Measurements from ENCODE around the gene CCDC92. TPM values are rescaled to one million over a fixed set of nuclear protein-coding genes. Genes with fewer than 3 reads are reported as not detected.

The CCDC92 gene
- polyA plus RNA-seq, 1 donor from 2014 or later = 11.3 TPM

DNA sequence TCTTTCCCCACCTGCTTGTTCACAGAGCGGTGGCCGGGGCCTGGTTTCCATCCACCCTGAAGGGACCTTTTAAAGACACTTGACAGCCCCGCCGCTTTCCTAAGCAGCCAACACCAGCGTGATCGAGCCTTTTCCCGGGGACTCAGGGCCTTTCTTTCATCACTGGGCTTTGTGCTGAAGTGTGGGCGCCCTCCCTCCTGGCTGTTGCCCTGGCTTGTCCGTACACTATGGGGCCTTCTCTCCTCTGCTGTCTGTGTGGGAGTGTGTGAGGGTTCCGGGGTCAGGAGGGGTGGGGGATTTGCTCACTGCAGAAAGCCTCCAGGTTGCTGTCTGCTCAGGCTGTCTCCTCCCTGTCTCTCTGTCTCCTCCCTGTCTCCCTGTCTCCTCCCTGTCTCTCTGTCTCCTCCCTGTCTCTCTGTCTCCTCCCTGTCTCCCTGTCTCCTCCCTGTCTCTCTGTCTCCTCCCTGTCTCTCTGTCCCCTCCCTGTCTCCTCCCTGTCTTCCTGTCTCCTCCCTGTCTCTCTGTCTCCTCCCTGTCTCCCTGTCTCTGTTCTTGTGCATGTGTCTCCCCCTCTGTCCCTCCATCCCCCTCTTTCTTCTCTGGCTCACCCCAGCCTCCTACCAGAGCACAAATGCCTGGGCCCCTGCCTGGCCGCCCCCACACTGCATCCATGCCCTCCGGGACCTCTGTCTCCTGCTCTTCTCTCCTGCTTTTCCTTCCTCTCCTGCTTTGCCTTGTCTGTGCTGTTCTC lies 64.7 kb downstream of the CCDC92 start:
- no peak overlapping the region for H3K27ac ChIP-seq (ENCODE audit: low read length)
- H2AFZ ChIP-seq (ENCODE audit: low read depth, low read length) = no peak overlapping the region
- no peak overlapping the region for H3K4me2 ChIP-seq (ENCODE audit: low read length)
- H3K27me3 ChIP-seq (ENCODE audit: insufficient read depth, low read depth, low read length) = no peaks in the 10 kb centered on the region
- H3K79me2 ChIP-seq (replicated peaks; ENCODE audit: insufficient read depth, low read length) = no peaks in the 10 kb centered on the region
- H3K9me2 ChIP-seq (ENCODE audit: insufficient read depth, low read length) = no peaks in the 10 kb centered on the region
- H4K20me1 ChIP-seq (ENCODE audit: insufficient read depth) = no peaks in the 10 kb centered on the region
- no peaks in the 10 kb centered on the region for H3F3A ChIP-seq (ENCODE audit: insufficient read depth, low read length, poor library complexity, severe bottlenecking)
- no peak overlapping the region for H3K9ac ChIP-seq (ENCODE audit: low read length)
- H3K9me3 ChIP-seq (ENCODE audit: low read length) = no peaks in the 10 kb centered on the region
- no peak overlapping the region for H3K4me3 ChIP-seq (ENCODE audit: low read length)
- TF ChIP-seq SMC3 (conservative IDR thresholded peaks at IDR 0.05; ENCODE audit: poor library complexity) = no peak
- no peak for TF ChIP-seq POLR2AphosphoS5 (IDR thresholded peaks at IDR 0.05)
- TF ChIP-seq TAF1 (IDR thresholded peaks at IDR 0.05; ENCODE audit: low read depth) = no peak
- no peak for TF ChIP-seq EZH2 (IDR thresholded peaks at IDR 0.05; ENCODE audit: borderline replicate concordance, insufficient read depth, low read length, poor library complexity, severe bottlenecking)
- TF ChIP-seq, protein P1, sequence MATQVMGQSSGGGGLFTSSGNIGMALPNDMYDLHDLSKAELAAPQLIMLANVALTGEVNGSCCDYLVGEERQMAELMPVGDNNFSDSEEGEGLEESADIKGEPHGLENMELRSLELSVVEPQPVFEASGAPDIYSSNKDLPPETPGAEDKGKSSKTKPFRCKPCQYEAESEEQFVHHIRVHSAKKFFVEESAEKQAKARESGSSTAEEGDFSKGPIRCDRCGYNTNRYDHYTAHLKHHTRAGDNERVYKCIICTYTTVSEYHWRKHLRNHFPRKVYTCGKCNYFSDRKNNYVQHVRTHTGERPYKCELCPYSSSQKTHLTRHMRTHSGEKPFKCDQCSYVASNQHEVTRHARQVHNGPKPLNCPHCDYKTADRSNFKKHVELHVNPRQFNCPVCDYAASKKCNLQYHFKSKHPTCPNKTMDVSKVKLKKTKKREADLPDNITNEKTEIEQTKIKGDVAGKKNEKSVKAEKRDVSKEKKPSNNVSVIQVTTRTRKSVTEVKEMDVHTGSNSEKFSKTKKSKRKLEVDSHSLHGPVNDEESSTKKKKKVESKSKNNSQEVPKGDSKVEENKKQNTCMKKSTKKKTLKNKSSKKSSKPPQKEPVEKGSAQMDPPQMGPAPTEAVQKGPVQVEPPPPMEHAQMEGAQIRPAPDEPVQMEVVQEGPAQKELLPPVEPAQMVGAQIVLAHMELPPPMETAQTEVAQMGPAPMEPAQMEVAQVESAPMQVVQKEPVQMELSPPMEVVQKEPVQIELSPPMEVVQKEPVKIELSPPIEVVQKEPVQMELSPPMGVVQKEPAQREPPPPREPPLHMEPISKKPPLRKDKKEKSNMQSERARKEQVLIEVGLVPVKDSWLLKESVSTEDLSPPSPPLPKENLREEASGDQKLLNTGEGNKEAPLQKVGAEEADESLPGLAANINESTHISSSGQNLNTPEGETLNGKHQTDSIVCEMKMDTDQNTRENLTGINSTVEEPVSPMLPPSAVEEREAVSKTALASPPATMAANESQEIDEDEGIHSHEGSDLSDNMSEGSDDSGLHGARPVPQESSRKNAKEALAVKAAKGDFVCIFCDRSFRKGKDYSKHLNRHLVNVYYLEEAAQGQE (IDR thresholded peaks at IDR 0.05; ENCODE audit: borderline replicate concordance) = no peak
- TF ChIP-seq CTCF (IDR thresholded peaks at IDR 0.05; ENCODE audit: poor library complexity, severe bottlenecking) = no peak
- TF ChIP-seq RAD21 (conservative IDR thresholded peaks at IDR 0.05) = no peak
- no peak for TF ChIP-seq EP300 (conservative IDR thresholded peaks at IDR 0.05; ENCODE audit: poor library complexity, severe bottlenecking)
- TF ChIP-seq MXI1 (conservative IDR thresholded peaks at IDR 0.05; ENCODE audit: poor library complexity, severe bottlenecking) = no peak
- no peaks in the 10 kb centered on the region for H3K36me3 ChIP-seq (ENCODE audit: insufficient read depth, low read length)

GRCh38 chr12:123906711-123907420 lies 65.8 kb downstream of the CCDC92 start:
- no peaks in the 10 kb centered on the region for H3K27me3 ChIP-seq (ENCODE audit: insufficient read depth, low read depth, low read length)
- no peaks in the 10 kb centered on the region for H4K20me1 ChIP-seq (ENCODE audit: insufficient read depth)
- TF ChIP-seq SMC3 (conservative IDR thresholded peaks at IDR 0.05; ENCODE audit: poor library complexity) (no peak), RAD21 (conservative IDR thresholded peaks at IDR 0.05) (no peak)
- H3F3A ChIP-seq (ENCODE audit: insufficient read depth, low read length, poor library complexity, severe bottlenecking) = no peaks in the 10 kb centered on the region
- no peaks in the 10 kb centered on the region for H3K9me3 ChIP-seq (ENCODE audit: low read length)
- no peaks in the 10 kb centered on the region for H3K36me3 ChIP-seq (ENCODE audit: insufficient read depth, low read length)
- no peak overlapping the region for H3K4me2 ChIP-seq (ENCODE audit: low read length)
- H3K27ac ChIP-seq (ENCODE audit: low read length) = no peak overlapping the region
- H3K9ac ChIP-seq (ENCODE audit: low read length) = no peak overlapping the region
- H3K79me2 ChIP-seq (replicated peaks; ENCODE audit: insufficient read depth, low read length) = no peaks in the 10 kb centered on the region
- no peak overlapping the region for H2AFZ ChIP-seq (ENCODE audit: low read depth, low read length)
- no peak overlapping the region for H3K4me3 ChIP-seq (ENCODE audit: low read length)
- H3K9me2 ChIP-seq (ENCODE audit: insufficient read depth, low read length) = no peaks in the 10 kb centered on the region
